MM.1S (cell line): ENCODE results near the gene JCAD.

Experiments used
- DNase-seq: peaks from one replicate; pipeline ENCODE4 v3.0.0-alpha.2; 2015
- H2AFZ ChIP-seq: fragments of 300-600 bp; sonication (generic); 2 replicates; pipeline ENCODE4 v1.6.0; 2016; ENCODE audit warnings: antibody characterized with exemption, low read length
- H3F3A ChIP-seq: fragments of 300-600 bp; sonication (generic); 2 replicates; pipeline ENCODE4 v1.6.1; 2016; ENCODE audit warnings: mild to moderate bottlenecking, antibody characterized with exemption, low read length, moderate library complexity, mixed read lengths; ENCODE audit not compliant: insufficient read depth
- H3K27ac ChIP-seq: fragments of 300-600 bp; sonication (generic); 2 replicates; pipeline ENCODE4 v1.5.1; 2016; ENCODE audit warnings: mild to moderate bottlenecking, low read length
- H3K27me3 ChIP-seq: fragments of 300-600 bp; sonication (generic); replicated peaks from 2 replicates; pipeline ENCODE4 v1.6.0; 2016; ENCODE audit warnings: low read length; ENCODE audit not compliant: insufficient read depth
- H3K36me3 ChIP-seq: fragments of 300-600 bp; sonication (generic); replicated peaks from 2 replicates; pipeline ENCODE4 v1.6.1; 2016; ENCODE audit warnings: mild to moderate bottlenecking, low read length, mixed read lengths; ENCODE audit not compliant: insufficient read depth
- H3K4me1 ChIP-seq: fragments of 300-600 bp; sonication (generic); 2 replicates; pipeline ENCODE4 v1.6.1; 2016; ENCODE audit warnings: low read length, mixed read lengths
- H3K4me2 ChIP-seq: fragments of 300-600 bp; sonication (generic); 2 replicates; pipeline ENCODE4 v1.6.0; 2016; ENCODE audit warnings: low read depth, low read length
- H3K4me3 ChIP-seq: fragments of 300-600 bp; sonication (generic); 2 replicates; pipeline ENCODE4 v1.5.1; 2016; ENCODE audit warnings: low read length, mixed read lengths
- H3K79me2 ChIP-seq: fragments of 300-600 bp; sonication (generic); 2 replicates; pipeline ENCODE4 v1.6.1; 2016; ENCODE audit warnings: mixed run types, low read length, mixed read lengths
- H3K9ac ChIP-seq: fragments of 300-600 bp; sonication (generic); 2 replicates; pipeline ENCODE4 v1.6.1; 2016; ENCODE audit warnings: low read length, mixed read lengths
- H3K9me2 ChIP-seq: fragments of 300-600 bp; sonication (generic); replicated peaks from 2 replicates; pipeline ENCODE4 v1.6.1; 2016; ENCODE audit warnings: mild to moderate bottlenecking, low read length, mixed read lengths; ENCODE audit not compliant: insufficient read depth
- H3K9me3 ChIP-seq: fragments of 300-600 bp; sonication (generic); replicated peaks from 2 replicates; pipeline ENCODE4 v1.6.1; 2016; ENCODE audit warnings: mild to moderate bottlenecking, low read length, mixed read lengths; ENCODE audit not compliant: insufficient read depth
- H4K20me1 ChIP-seq: fragments of 300-600 bp; sonication (generic); 2 replicates; pipeline ENCODE4 v1.6.1; 2016; ENCODE audit warnings: mild to moderate bottlenecking, low read length, moderate library complexity, mixed read lengths; ENCODE audit not compliant: insufficient read depth
- EZH2 ChIP-seq: fragments of 300-600 bp; sonication (generic); optimal IDR thresholded peaks from 2 replicates; pipeline ENCODE3; 2017; ENCODE audit warnings: low read depth, mild to moderate bottlenecking, antibody characterized with exemption, low read length, mixed read lengths
- EZH2phosphoT487 ChIP-seq: fragments of 300-600 bp; sonication (generic); IDR thresholded peaks from 2 replicates; pipeline ENCODE4 v1.6.1; 2018; ENCODE audit warnings: antibody characterized with exemption, low read length
- TF ChIP-seq, protein P1 (sequence below): fragments of 300-600 bp; sonication (generic); IDR thresholded peaks from 2 replicates; pipeline ENCODE4 v1.5.1; 2016; ENCODE audit warnings: antibody characterized with exemption, low read length, mixed read lengths

Gene JCAD

DNA sequence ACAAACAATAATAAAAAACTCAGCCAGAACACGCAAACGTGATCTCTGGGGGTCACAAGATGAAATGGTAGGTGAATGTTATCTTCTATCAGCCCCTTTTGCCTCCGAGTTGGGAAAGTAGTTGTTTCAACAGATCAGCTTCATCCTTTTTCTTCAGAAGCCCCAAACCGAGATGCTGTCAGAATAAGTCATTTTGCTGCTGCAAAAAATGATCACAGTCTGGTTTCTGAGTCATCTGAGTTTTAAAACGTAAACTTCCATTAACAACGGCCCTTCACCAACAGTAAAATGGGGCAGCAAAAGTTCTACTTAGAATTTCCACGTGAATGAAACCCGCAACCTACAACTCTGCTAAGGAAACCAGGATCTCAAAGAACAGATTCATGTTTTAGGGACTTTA is 44.9 kb downstream of the JCAD start:
- no peak for DNase-seq
- Histone ChIP-seq H3K27me3 (no peaks in the 10 kb centered on the region), H3K9ac (no peak overlapping the region), H3K79me2 (no peaks in the 10 kb centered on the region), H2AFZ (no peak overlapping the region), H3K27ac (no peak overlapping the region), H3K9me3 (no peaks in the 10 kb centered on the region), H4K20me1 (no peaks in the 10 kb centered on the region), H3K4me1 (no peaks in the 10 kb centered on the region), H3K36me3 (no peaks in the 10 kb centered on the region), H3K9me2 (no peaks in the 10 kb centered on the region), H3K4me2 (no peak overlapping the region), H3F3A (no peaks in the 10 kb centered on the region), H3K4me3 (no peak overlapping the region)
- TF ChIP-seq, protein P1, sequence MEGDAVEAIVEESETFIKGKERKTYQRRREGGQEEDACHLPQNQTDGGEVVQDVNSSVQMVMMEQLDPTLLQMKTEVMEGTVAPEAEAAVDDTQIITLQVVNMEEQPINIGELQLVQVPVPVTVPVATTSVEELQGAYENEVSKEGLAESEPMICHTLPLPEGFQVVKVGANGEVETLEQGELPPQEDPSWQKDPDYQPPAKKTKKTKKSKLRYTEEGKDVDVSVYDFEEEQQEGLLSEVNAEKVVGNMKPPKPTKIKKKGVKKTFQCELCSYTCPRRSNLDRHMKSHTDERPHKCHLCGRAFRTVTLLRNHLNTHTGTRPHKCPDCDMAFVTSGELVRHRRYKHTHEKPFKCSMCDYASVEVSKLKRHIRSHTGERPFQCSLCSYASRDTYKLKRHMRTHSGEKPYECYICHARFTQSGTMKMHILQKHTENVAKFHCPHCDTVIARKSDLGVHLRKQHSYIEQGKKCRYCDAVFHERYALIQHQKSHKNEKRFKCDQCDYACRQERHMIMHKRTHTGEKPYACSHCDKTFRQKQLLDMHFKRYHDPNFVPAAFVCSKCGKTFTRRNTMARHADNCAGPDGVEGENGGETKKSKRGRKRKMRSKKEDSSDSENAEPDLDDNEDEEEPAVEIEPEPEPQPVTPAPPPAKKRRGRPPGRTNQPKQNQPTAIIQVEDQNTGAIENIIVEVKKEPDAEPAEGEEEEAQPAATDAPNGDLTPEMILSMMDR, result no peak
- no peak for TF ChIP-seq EZH2phosphoT487
- TF ChIP-seq EZH2, result no peak

DNA sequence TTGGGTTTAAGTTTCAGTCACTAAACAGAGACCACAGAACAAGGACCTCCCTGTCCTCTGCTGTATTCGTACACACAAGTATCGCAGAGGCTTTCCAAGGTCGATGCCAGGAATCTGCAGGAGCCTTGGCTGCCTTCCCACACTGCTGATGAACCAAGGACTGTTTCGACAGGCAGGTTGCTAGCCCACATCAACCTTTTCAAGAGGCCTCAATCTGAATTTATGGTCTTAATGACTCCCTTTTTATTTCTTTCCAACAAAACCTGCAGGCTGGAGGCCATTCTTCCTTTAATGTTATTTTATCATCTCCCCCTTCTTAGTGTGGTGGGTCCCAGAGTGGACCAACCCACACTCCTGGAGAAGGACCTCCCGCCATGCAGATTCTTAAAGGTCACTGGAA is 45.6 kb downstream of the JCAD start:
- TF ChIP-seq, protein P1, result no peak
- TF ChIP-seq EZH2phosphoT487 (no peak), EZH2 (no peak)
- Histone ChIP-seq H3K4me3 (no peak overlapping the region), H3K4me1 (no peaks in the 10 kb centered on the region), H4K20me1 (no peaks in the 10 kb centered on the region), H3K36me3 (no peaks in the 10 kb centered on the region), H3K9me3 (no peaks in the 10 kb centered on the region), H3K9me2 (no peaks in the 10 kb centered on the region), H2AFZ (no peak overlapping the region), H3K79me2 (no peaks in the 10 kb centered on the region), H3F3A (no peaks in the 10 kb centered on the region), H3K27ac (no peak overlapping the region), H3K27me3 (no peaks in the 10 kb centered on the region), H3K9ac (no peak overlapping the region), H3K4me2 (no peak overlapping the region)
- no peak for DNase-seq

DNA sequence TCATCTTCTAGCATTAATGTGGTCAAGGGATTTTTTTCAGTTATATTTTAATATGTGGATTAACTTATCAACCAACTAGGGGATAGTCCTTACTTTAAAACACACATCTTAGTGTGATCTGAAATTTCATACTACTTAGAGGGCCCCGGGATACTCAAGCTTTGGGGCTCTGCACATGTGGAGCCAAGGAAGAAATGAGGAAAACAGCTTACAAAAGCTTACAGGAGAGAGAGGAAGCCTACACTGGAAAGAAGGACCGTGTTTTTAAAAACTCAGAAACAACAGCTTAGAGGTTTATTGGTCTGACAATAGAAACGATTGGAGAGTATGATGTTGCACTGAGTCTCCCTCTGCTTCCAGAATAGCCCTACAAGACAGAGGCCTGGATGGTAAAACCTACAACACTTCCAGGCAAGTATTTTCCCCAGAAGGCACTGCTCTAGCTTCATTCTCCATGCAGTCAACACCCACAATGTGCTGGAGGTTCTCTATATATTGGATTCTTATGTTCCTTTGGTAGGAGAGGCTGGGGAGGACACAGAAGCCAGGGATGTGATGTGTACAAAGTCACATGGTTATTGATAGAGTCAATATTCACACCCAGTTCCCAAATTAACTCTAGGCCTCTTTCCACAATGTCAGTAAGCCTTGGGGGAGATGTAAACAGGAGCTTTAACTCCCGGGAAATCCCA is 47.3 kb downstream of the JCAD start:
- H3K27me3 ChIP-seq, result no peaks in the 10 kb centered on the region
- no peaks in the 10 kb centered on the region for H3K9me3 ChIP-seq
- H3K4me3 ChIP-seq, result no peak overlapping the region
- H3K9ac ChIP-seq, result no peak overlapping the region
- H3K36me3 ChIP-seq, result no peaks in the 10 kb centered on the region
- no peak for DNase-seq
- no peak overlapping the region for H3K4me2 ChIP-seq
- no peaks in the 10 kb centered on the region for H4K20me1 ChIP-seq
- no peaks in the 10 kb centered on the region for H3K79me2 ChIP-seq
- no peak overlapping the region for H3K27ac ChIP-seq
- H2AFZ ChIP-seq, result no peak overlapping the region
- peaks cover 7% of the 10 kb centered on the region for H3K4me1 ChIP-seq
- H3F3A ChIP-seq, result no peaks in the 10 kb centered on the region
- no peaks in the 10 kb centered on the region for H3K9me2 ChIP-seq
- TF ChIP-seq EZH2phosphoT487, result no peak
- TF ChIP-seq, protein P1, result no peak
